ENCODE data around the gene KLHL15. TPM values are rescaled to one million over a fixed set of nuclear protein-coding genes. Genes with fewer than 3 reads are reported as not detected.

The KLHL15 gene
- total and polyA plus RNA-seq, 2 of the 4 experiments (the other 2 are of a cell fraction): 2.4 to 7.5 TPM

GRCh38 chrX:23990455-23990854 lies 36.5 kb downstream of the KLHL15 start:
- H4K20me1 ChIP-seq (ENCODE audit: insufficient read depth, low read length): no peaks in the 10 kb centered on the region
- no peak overlapping the region for H4K8ac ChIP-seq (ENCODE audit: low read depth in 2 of 2, low read length in 2 of 2)
- no peak overlapping the region for H2AK5ac ChIP-seq (ENCODE audit: low read depth, low read length)
- H3K9me1 ChIP-seq (ENCODE audit: insufficient read depth, low read length): no peaks in the 10 kb centered on the region
- no TSS peak for BruUV-seq (replicated peaks)
- H3K56ac ChIP-seq (ENCODE audit: extremely low read depth, insufficient read depth, low read length): no peak overlapping the region
- dilution Hi-C loops (cut with HindIII; ENCODE audit: low sequenced_read_pairs, unreplicated experiment): no loop called here
- H2BK15ac ChIP-seq (ENCODE audit: low read depth, low read length): no peak overlapping the region
- no peaks in the 10 kb centered on the region for H3K9me3 ChIP-seq (ENCODE audit: control insufficient read depth, insufficient read depth, low read length)
- no peak overlapping the region for H3K9ac ChIP-seq (ENCODE audit: low read depth, low read length)
- H2BK120ac ChIP-seq (ENCODE audit: low read depth, low read length): no peak overlapping the region
- H3K18ac ChIP-seq (ENCODE audit: low read depth, low read length): no peak overlapping the region
- H3K4me1 ChIP-seq (ENCODE audit: control insufficient read depth, insufficient read depth, low read length): no peaks in the 10 kb centered on the region; the same call in 1 of the 2 replicates
- H3K4me2 ChIP-seq (ENCODE audit: low read depth, low read length): no peak overlapping the region
- no peaks in the 10 kb centered on the region; the same call in 1 of the 2 replicates for H3K27me3 ChIP-seq (ENCODE audit: control insufficient read depth, insufficient read depth, low read length)
- WGBS, 2 experiments (ENCODE audit: extremely low coverage in 2 of 2, insufficient read length in 1 of 2): no CpG with 5 or more reads among the region's 2 CpGs
- no peak overlapping the region for H2AFZ ChIP-seq (replicated peaks; ENCODE audit: low read length, poor library complexity)
- no peak overlapping the region for H2AK9ac ChIP-seq (replicated peaks; ENCODE audit: low read depth, low read length, poor library complexity)
- CTCF ChIA-PET: no interaction called here
- no peak overlapping the region for H2BK20ac ChIP-seq (ENCODE audit: low read depth, low read length)
- no peak overlapping the region for H2BK5ac ChIP-seq (ENCODE audit: low read depth, low read length, poor library complexity, severe bottlenecking)
- no peak overlapping the region for H3K14ac ChIP-seq (replicated peaks; ENCODE audit: low read depth, low read length)
- H3K36me3 ChIP-seq (ENCODE audit: control insufficient read depth, insufficient read depth, low read length): peaks cover 8% of the 10 kb centered on the region
- H3K27ac ChIP-seq (ENCODE audit: insufficient read depth, low read length): no peak overlapping the region
- peaks cover 0 to 6% of the 10 kb centered on the region in 2 experiments; a peak in 2 of 4 replicates for H3K79me1 ChIP-seq (ENCODE audit: low read depth in 1 of 2, low read length in 2 of 2)
- intact Hi-C loops (cut with micrococcal nuclease): no loop called here
- H3K4me3 ChIP-seq (ENCODE audit: insufficient read depth, low read depth, low read length): no peak overlapping the region
- H4K91ac ChIP-seq (ENCODE audit: insufficient read depth, low read depth, low read length): no peak overlapping the region
- ATAC-seq (ENCODE audit: low read depth) (no peak), DNase-seq (no peak)
- no peak overlapping the region for H4K5ac ChIP-seq (ENCODE audit: low read depth, low read length)
- no peak overlapping the region for H3K4ac ChIP-seq (ENCODE audit: low read depth, low read length)
- TF ChIP-seq CTCF (conservative IDR thresholded peaks at IDR 0.05; ENCODE audit: low read depth, low read length) (no peak), BHLHE40 (IDR thresholded peaks at IDR 0.05; ENCODE audit: low read depth, low read length) (no peak), MAFK (IDR thresholded peaks at IDR 0.05; ENCODE audit: low read depth, low read length) (no peak), NFE2L2 (IDR thresholded peaks at IDR 0.05; ENCODE audit: low read depth, low read length) (no peak), USF2 (IDR thresholded peaks at IDR 0.05; ENCODE audit: low read depth, low read length) (no peak), RFX5 (IDR thresholded peaks at IDR 0.05; ENCODE audit: low read depth, low read length) (no peak), CEBPB (IDR thresholded peaks at IDR 0.05; ENCODE audit: low read depth, low read length) (no peak), ELK1 (IDR thresholded peaks at IDR 0.05; ENCODE audit: borderline replicate concordance, low read depth, low read length) (no peak), MXI1 (IDR thresholded peaks at IDR 0.05; ENCODE audit: borderline replicate concordance, low read depth, low read length) (no peak), POLR2A (IDR thresholded peaks at IDR 0.05; ENCODE audit: low read depth, low read length) (no peak), RCOR1 (IDR thresholded peaks at IDR 0.05; ENCODE audit: insufficient replicate concordance, low read length) (no peak), SMC3 (IDR thresholded peaks at IDR 0.05; ENCODE audit: low read depth, low read length) (no peak), CHD1 (IDR thresholded peaks at IDR 0.05; ENCODE audit: low read depth, low read length) (no peak), RAD21 (IDR thresholded peaks at IDR 0.05; ENCODE audit: low read length) (no peak), MAZ (IDR thresholded peaks at IDR 0.05; ENCODE audit: borderline replicate concordance, low read depth, low read length) (no peak), FOS (IDR thresholded peaks at IDR 0.05; ENCODE audit: low read depth, low read length) (no peak)
- in situ Hi-C loops (cut with MboI; ENCODE audit: low sequenced_read_pairs): no loop called here
- no peak overlapping the region for H3K23ac ChIP-seq (ENCODE audit: low read depth, low read length)
- POLR2A ChIA-PET (ENCODE audit: unreplicated experiment): no interaction called here
